ENCODE measurements around the gene METRN.

The METRN gene

GRCh38 chr16:670485-671352 is 44.2 kb upstream of the METRN start:
- Histone ChIP-seq H3K4me1 (ENCODE audit: insufficient read depth, low read length, poor library complexity, severe bottlenecking) (peaks cover 5% of the 10 kb centered on the region), H4K20me1 (ENCODE audit: insufficient read depth, low read length, poor library complexity, severe bottlenecking) (no peaks in the 10 kb centered on the region), H3F3A (ENCODE audit: low read depth) (no peaks in the 10 kb centered on the region), H3K9me3 (ENCODE audit: insufficient read depth, low read depth, low read length) (no peaks in the 10 kb centered on the region), H3K36me3 (ENCODE audit: insufficient read depth, low read length) (no peaks in the 10 kb centered on the region), H3K79me2 (ENCODE audit: insufficient read depth, low read length) (peaks cover 17% of the 10 kb centered on the region; the same call in 1 of the 2 replicates), H3K27me3 (ENCODE audit: insufficient read depth, low read length, poor library complexity, severe bottlenecking) (no peaks in the 10 kb centered on the region), H3K9ac (ENCODE audit: low read depth, low read length, poor library complexity, severe bottlenecking) (no peak overlapping the region), H2AFZ (ENCODE audit: low read length) (no peak overlapping the region), H3K4me2 (ENCODE audit: low read depth, low read length, poor library complexity, severe bottlenecking) (no peak overlapping the region), H3K4me3 (ENCODE audit: low read length, poor library complexity, severe bottlenecking) (no peak overlapping the region), H3K9me2 (replicated peaks; ENCODE audit: low read depth, low read length) (no peaks in the 10 kb centered on the region)
- no peak for TF ChIP-seq EZH2phosphoT487 (IDR thresholded peaks at IDR 0.05; ENCODE audit: borderline replicate concordance)
- TF ChIP-seq, protein P1, sequence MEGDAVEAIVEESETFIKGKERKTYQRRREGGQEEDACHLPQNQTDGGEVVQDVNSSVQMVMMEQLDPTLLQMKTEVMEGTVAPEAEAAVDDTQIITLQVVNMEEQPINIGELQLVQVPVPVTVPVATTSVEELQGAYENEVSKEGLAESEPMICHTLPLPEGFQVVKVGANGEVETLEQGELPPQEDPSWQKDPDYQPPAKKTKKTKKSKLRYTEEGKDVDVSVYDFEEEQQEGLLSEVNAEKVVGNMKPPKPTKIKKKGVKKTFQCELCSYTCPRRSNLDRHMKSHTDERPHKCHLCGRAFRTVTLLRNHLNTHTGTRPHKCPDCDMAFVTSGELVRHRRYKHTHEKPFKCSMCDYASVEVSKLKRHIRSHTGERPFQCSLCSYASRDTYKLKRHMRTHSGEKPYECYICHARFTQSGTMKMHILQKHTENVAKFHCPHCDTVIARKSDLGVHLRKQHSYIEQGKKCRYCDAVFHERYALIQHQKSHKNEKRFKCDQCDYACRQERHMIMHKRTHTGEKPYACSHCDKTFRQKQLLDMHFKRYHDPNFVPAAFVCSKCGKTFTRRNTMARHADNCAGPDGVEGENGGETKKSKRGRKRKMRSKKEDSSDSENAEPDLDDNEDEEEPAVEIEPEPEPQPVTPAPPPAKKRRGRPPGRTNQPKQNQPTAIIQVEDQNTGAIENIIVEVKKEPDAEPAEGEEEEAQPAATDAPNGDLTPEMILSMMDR (conservative IDR thresholded peaks at IDR 0.05; ENCODE audit: low read length) = no peak

DNA sequence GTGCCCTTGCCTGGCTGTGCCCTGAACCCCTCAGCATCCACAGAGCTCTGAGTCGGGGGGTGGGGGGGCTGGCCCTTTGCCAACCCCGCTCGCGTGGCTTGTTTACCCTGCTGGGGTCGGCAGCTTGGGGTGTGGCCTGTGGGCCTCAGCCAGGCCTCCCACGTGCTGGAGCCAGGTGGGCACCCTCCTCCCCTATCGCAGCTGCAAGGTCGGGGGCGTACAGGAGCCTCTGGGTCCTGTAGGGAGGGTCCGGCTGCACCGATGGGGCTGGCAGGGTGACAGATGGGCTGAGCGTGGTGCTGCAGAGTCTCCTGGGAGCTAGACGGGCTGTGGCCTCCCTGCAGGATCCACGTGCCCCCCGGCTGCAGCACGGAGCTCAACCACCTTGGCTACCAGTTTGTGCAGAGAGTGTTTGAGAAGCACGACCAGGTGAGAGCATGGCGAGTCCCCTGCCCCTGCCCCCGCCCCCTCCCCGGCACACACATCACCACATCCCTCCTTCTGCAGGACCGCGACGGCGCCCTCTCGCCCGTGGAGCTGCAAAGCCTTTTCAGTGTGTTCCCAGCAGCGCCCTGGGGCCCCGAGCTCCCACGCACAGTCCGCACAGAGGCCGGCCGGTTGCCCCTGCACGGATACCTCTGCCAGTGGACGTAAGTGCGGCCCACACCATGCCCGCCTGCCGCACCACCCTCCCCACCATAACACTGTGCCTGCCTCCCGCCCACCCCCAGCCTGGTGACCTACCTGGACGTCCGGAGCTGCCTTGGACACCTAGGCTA is 43.4 kb upstream of the METRN start:
- Histone ChIP-seq H3K4me3 (ENCODE audit: low read length, poor library complexity, severe bottlenecking) (no peak overlapping the region), H3K4me1 (ENCODE audit: insufficient read depth, low read length, poor library complexity, severe bottlenecking) (peaks cover 5% of the 10 kb centered on the region), H3K9me3 (ENCODE audit: insufficient read depth, low read depth, low read length) (no peaks in the 10 kb centered on the region), H3K9me2 (replicated peaks; ENCODE audit: low read depth, low read length) (no peaks in the 10 kb centered on the region), H4K20me1 (ENCODE audit: insufficient read depth, low read length, poor library complexity, severe bottlenecking) (no peaks in the 10 kb centered on the region), H3K9ac (ENCODE audit: low read depth, low read length, poor library complexity, severe bottlenecking) (no peak overlapping the region), H3K4me2 (ENCODE audit: low read depth, low read length, poor library complexity, severe bottlenecking) (no peak overlapping the region), H3F3A (ENCODE audit: low read depth) (no peaks in the 10 kb centered on the region), H2AFZ (ENCODE audit: low read length) (no peak overlapping the region), H3K27me3 (ENCODE audit: insufficient read depth, low read length, poor library complexity, severe bottlenecking) (no peaks in the 10 kb centered on the region), H3K79me2 (ENCODE audit: insufficient read depth, low read length) (peaks cover 17% of the 10 kb centered on the region; the same call in 1 of the 2 replicates), H3K36me3 (ENCODE audit: insufficient read depth, low read length) (no peaks in the 10 kb centered on the region)
- TF ChIP-seq, protein P1 (conservative IDR thresholded peaks at IDR 0.05; ENCODE audit: low read length) = no peak
- TF ChIP-seq EZH2phosphoT487 (IDR thresholded peaks at IDR 0.05; ENCODE audit: borderline replicate concordance) = no peak

GRCh38 chr16:672371-672770 is 42.5 kb upstream of the METRN start:
- no peaks in the 10 kb centered on the region for H3K9me2 ChIP-seq (replicated peaks; ENCODE audit: low read depth, low read length)
- H3K4me3 ChIP-seq (ENCODE audit: low read length, poor library complexity, severe bottlenecking) = no peak overlapping the region
- TF ChIP-seq, protein P1 (conservative IDR thresholded peaks at IDR 0.05; ENCODE audit: low read length) = no peak
- TF ChIP-seq EZH2phosphoT487 (IDR thresholded peaks at IDR 0.05; ENCODE audit: borderline replicate concordance) = no peak
- peaks cover 4% of the 10 kb centered on the region for H3K4me1 ChIP-seq (ENCODE audit: insufficient read depth, low read length, poor library complexity, severe bottlenecking)
- H3K9ac ChIP-seq (ENCODE audit: low read depth, low read length, poor library complexity, severe bottlenecking) = no peak overlapping the region
- no peaks in the 10 kb centered on the region for H4K20me1 ChIP-seq (ENCODE audit: insufficient read depth, low read length, poor library complexity, severe bottlenecking)
- no peak overlapping the region for H3K4me2 ChIP-seq (ENCODE audit: low read depth, low read length, poor library complexity, severe bottlenecking)
- peaks cover 17% of the 10 kb centered on the region; the same call in 1 of the 2 replicates for H3K79me2 ChIP-seq (ENCODE audit: insufficient read depth, low read length)
- no peaks in the 10 kb centered on the region for H3K27me3 ChIP-seq (ENCODE audit: insufficient read depth, low read length, poor library complexity, severe bottlenecking)
- no peaks in the 10 kb centered on the region for H3K9me3 ChIP-seq (ENCODE audit: insufficient read depth, low read depth, low read length)
- no peaks in the 10 kb centered on the region for H3K36me3 ChIP-seq (ENCODE audit: insufficient read depth, low read length)
- H2AFZ ChIP-seq (ENCODE audit: low read length) = no peak overlapping the region
- H3F3A ChIP-seq (ENCODE audit: low read depth) = no peaks in the 10 kb centered on the region

Measured in Loucy (cell line).